Anterior cingulate cortex (tissue), 58 donors: ENCODE data around the gene PDCD4.
A peak's percentile ranks its signal among the peaks of the same experiment; 100 is the strongest.

Experiments
- DNase-seq, 58 donors: peaks; one replicate each; lab custom pipeline; 2025; lab: John Stamatoyannopoulos, UW

Gene PDCD4

DNA sequence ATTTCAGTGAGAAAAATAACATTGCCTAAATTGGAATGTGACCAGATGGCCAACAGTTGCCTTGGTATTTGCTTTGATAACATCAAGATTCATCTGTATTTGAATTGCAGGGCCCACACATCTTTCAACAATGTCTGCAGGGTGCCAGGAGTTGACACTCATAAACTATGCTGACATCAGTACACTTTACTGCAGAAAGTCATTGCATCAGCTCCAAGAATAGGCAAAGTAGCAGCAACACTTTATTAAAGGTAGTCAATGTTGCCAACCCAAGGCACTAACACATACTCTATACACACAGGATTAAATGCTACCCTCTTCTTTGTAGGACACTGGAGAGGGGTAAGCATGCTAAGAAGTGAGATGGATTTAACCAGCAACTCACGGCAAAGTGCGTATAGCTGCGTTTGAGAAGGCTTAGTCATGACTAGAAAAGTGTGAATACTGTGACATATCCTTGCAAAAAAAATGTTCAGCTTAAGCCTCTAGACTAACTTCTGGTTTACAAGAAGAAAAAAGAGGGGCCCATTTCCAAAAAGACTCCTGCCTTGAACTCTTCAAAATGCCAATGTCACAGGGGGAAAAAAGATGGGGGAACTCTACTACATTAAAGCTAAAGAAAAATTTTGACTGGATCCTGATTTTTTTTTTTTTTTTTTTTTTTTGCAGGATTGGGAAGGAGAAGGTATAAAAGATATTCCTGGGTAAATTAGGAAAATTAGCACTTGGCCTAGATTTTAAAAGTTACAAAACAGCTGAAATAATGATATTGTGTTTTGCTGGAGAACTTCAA is 45.0 kb downstream of the PDCD4 start:
- DNase-seq: peak in 2 of 58 donors; percentile 16 to 25

DNA sequence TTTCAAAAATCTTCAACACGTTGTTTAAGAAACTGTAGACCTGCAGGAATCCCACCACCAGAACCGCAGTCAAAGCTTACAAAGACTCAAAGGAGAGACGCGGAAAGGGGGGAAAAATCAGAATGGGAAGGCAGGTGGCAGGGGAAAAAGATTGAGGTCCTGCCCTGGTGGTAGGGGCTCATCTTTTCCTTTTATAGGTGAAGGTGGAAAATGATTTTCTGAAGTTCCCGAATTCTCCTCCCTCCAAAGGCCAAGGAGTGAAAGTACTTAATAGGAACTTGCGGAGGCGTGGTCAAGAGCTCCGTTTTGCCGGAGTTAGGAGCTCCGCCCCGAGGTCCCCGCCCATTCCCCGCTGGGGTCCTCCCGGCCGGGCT is 46.5 kb downstream of the PDCD4 start:
- DNase-seq: peak in 6 of 58 donors; percentile 32 to 87 (median 79)

DNA sequence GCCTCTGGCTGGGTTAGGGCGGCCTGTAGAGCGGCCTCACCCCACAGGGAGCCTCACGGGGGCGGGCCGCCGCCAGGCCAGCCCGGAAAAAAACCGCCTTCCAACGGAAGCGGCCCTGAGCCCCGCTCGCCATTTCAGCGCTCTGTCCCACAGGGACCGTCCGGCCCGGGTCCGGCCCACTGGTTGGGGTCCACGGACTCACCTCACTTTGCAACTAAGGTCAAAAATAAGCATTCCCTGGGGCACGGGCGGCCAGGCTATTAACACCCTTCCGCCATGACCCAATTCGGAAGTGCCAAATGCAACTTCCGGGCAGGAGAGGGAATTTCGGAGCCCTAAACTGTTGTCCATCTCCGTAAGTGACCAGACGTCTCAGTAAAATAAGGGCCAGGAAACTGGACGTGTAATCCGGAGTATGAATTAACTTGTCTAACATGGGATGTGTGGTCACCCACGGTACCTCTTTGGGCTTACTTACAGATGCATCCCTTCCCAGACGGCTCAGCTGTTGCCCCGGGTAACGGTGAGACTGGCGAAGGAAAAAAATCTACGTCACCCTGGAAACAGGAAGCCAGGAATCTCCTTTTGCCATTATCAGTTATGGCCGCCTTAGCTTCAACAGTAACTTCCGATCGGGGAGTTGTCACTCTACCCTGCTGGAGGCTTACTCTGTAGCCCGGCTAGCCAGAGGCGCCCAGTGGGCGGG is 47.1 kb downstream of the PDCD4 start, which contains the start of gene BBIP1:
Gene BBIP1, minus strand, starts transcription at position 538 of the 706 bp plus-strand sequence. CDS start 1,023 bp downstream, outside the sequence.
- peak in 56 of 58 donors; percentile 57 to 100 (median 84) for DNase-seq

DNA sequence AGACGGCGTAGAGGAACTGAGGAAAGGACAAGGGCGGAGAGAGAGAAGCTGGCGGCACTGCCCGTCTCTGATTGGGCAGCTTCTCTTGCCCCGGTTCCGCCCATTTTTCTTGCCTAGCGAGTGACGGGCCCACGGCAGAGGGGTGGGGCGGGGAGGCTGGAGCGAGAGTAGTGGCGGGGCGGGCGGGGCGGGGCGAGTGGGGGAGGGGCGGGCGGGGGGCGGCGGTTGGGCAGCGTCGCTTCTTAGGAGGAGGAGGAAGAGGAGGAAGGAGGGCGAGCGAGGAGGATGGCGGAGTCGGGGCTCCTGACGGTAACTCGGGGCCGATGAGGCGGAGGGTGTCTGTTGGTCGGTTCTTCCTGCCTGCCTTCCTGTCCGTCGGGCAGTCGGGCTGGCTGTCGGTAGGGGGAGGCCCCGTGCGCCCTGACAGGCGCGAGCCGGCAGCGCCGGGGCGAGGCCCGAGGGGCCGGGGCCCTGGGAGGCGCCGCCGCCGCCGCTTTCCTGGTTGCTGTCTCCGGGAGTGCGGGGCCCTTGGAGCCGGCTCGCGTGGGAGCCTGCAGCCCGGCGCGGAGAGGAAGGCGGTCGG is 47.7 kb downstream of the PDCD4 start, which contains the start of gene SHOC2:
Gene SHOC2, plus strand, starts transcription at position 256 of the 583 bp plus-strand sequence. CDS start 44,755 bp downstream, outside the sequence.
- peak in 50 of 58 donors; percentile 77 to 100 (median 99) for DNase-seq

- DNase-seq: peak in 27 of 58 donors; percentile 1 to 50 (median 23)
Observed at GRCh38 chr10:110919971-110920881, 48.5 kb downstream of the PDCD4 start.

GRCh38 chr10:110923856-110924493 is 52.2 kb downstream of the PDCD4 start:
- DNase-seq: no peak

- no peak for DNase-seq
Observed at GRCh38 chr10:110927461-110927860, 55.7 kb downstream of the PDCD4 start.

- DNase-seq: no peak
Observed at GRCh38 chr10:110931769-110932381, 60.1 kb downstream of the PDCD4 start.

DNA sequence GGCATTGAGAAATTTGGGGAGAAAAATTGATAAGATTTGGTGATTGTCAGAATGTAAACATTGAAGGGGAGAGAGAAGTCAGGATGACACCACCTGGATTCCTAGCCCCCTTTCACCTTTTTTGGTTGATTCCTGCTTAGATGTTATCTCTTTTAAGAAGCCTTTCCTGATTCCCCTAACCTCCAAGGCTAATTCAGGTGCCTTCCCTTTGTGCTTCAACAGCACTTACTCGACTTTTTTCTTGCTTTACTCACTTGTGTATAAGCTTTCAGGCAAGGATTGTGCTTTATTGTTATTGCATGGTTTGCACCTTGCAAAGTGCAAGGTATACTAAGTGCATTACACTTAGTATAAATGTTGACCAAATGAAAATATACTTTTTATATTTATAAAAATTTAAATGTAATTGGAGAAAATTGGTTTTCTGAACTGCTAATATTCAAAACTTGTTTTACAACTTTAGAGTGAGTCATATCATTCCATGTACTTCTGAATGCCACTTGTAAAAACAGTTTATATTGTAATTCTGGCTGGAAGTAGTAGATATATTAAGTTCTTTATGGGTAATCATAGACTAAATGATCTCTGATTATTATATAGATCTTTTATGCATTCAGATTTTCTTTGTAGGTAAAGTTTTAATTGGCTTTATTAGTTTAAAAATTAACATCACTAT is 60.9 kb downstream of the PDCD4 start:
- DNase-seq: no peak

DNA sequence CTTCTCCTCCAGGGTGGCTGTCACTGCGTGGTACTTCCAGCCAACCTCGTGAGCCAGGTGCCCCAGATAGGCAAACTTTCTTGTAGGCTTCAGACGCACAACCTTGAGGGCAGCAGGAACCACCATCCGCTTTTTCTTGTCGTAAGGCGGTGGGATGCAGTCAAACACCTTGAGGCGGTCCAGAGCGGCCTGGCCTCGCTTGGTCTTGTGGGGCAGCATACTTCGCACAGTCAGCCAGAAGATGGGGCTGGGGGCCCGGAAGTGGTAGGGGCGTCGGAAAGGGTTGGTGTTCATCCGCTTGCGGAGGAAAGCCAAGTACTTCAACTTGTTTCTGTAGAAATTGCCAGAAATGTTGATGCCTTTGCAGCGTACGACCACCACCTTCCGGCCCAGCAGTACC is 65.0 kb downstream of the PDCD4 start:
- no peak for DNase-seq

DNA sequence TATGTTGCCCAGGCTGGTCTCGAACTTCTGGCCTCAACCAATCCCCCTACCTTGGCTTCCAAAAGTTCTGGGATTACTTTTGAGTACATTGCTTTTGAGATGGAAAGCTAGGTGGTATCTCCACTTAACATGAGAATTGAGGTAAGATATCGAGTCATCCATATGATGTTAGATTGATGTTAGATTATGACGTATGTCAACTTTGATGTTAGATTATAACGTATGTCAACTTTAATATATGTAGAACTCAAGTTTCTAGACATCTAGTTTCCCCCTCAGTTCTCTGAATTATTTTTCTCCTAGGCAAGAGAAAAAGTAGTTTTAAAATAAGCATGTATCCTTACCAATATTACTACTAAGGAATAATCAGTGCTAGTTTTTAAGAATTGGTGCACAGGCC is 67.7 kb downstream of the PDCD4 start:
- no peak for DNase-seq

GRCh38 chr10:110944792-110945396 is 73.2 kb downstream of the PDCD4 start:
- no peak for DNase-seq

DNA sequence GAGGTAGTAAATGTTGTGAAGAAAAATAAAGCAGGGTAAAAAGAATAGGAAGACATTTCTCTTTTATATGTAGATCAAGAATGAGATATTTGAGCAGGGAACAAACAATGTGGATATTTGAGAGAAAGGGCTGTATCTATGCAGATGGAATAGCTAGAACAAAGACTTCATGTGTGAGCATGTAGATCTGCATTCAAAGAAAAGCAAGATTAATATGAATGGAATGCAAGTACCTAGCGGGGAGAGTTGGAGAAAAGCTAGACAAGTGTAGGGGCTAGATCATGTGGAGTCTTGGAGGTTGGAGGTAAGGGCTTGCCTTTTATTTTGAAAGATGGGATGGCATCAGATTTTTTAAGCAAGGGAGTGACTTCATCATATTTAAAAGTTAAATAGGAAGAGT is 74.8 kb downstream of the PDCD4 start:
- DNase-seq: no peak

GRCh38 chr10:110947061-110947595 is 75.4 kb downstream of the PDCD4 start:
- no peak for DNase-seq
